RCC 7860 (cell line): Measurements from ENCODE around the gene BAG1.
A peak's percentile ranks its signal among the peaks of the same experiment; 100 is the strongest.

Source experiments
- DNase-seq: peaks from one replicate; pipeline ENCODE4 v3.0.0-alpha.2; 2015; ENCODE audit warnings: low spot score
- FAIRE-seq: peaks from 2 replicates; lab custom pipeline; 2012; peaks lifted over from hg19 to GRCh38; lab: Jason Lieb, UNC

The BAG1 gene

DNA sequence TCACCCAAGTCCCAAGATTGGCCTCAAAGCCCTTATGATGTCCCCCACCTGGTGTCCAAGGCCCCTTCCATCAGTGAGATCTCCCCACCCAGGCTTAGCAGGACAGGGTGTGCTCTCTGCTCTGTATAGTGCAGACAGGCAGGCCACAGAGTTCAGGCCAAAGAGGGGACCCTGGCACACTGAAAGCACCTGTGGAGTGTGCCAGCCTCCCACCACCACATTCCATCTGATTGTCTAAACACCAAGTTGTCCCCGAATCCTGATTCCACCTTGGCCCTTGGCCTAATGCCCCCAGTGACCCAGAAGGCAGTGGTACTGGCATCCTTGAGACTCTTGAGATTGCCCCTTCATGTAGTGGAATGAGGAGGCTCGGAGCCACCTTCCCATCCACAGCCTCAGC is 19.2 kb downstream of the BAG1 start:
- no peak for FAIRE-seq

DNA sequence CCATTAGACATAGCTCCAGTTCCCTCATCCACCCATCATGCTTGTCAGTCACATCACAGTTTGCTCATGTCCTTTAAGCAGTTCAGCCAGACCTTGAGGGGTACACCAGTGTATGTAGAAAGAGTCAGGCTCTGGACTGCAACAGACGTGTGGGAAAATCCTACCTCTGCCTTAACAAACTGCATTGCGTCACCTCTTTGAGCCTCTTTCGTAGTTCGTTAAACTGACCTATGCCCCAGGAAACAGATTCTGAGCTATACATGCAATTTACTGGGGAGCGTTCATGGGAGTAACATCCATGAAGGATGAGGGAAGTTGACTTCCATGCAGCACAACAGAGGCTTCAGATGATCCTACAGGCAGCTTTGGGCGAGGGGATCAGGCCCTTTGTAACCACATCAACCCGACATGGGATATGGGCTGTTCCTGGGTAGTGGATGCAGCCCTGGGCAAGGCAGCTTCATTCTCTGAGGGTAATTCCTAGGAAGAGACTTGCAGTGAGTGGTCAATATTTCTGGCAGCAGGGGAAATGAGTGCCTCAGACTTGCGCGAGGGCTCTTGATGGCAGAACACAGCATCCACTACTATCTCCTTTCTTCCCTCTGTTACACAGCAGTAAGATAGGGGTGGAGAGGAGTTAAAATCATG is 20.2 kb downstream of the BAG1 start:
- DNase-seq (no peak), FAIRE-seq (no peak)

More for the DNA sequence above, 19.2 kb downstream of the BAG1 start:
- DNase-seq = no peak

- DNase-seq (no peak), FAIRE-seq (no peak)
Measured at GRCh38 chr9:33242609-33243134, 21.8 kb downstream of the BAG1 start.

DNA sequence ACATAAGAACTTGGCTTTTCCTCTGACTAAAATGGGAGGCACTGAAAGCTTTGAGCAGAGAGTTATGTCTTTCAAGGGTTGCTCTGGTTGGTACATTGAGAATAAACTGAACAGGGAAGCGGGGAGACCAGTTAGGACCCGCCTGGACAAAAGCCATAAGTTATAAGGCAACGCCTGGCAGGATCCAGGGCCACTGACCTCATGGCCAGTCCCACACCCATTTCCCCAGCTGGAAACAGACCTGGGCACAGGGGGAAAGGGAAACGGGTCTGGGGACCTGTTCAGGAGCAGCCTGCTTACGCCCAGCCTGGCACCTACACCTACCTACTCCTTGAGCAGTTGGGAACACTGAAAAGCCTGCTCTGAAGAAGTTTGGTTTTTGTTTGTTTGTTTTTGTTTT is 23.2 kb downstream of the BAG1 start:
- FAIRE-seq (no peak), DNase-seq (no peak)

DNA sequence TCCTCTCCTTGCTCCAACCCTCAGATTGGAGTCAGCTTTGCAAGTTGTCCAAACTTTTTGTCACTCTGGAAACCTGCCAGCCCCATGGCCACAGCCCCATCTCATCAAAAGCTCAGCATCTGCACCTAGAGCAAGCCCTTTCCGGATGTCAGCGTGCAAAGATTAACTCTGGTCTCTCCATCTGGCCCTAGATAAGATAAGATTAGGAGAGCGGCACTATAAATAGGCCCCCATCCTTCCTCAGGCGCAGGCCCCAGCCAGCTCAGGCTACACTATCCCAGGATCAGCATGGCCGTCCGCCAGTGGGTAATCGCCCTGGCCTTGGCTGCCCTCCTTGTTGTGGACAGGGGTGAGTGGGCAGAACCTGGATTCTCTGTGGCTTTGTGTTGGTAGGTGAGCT is 24.6 kb downstream of the BAG1 start, which contains the start of gene SPINK4:
Gene SPINK4, plus strand, starts transcription at position 247 of the 400 bp plus-strand sequence. Its CDS starts 42 bp downstream, at position 289.
- DNase-seq (no peak), FAIRE-seq (no peak)

DNA sequence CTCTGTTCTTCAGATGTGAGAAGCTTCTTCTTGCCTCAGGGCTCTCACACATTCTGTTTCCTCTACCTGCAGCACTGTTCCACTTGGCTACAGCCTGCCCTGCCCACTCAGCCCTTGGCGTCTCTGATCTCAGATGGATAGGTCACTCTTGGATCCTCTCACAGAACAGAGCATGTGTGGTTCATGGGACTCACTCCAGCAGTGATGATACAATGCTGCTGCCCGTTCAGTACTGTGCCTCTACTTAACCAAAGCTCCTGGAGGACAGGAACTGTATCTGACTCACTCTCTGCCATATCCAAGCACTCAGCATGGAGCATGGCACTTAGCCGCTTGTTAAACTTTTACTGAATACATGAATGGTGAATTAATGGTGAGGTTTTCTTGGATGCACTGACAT is 27.9 kb downstream of the BAG1 start:
- FAIRE-seq = no peak
- peak; percentile 42 for DNase-seq

GRCh38 chr9:33234511-33235467 is 29.7 kb downstream of the BAG1 start:
- DNase-seq = no peak
- no peak for FAIRE-seq

- FAIRE-seq (no peak), DNase-seq (peak; percentile 79)
Measured at GRCh38 chr9:33233626-33234342, 30.7 kb downstream of the BAG1 start.

- FAIRE-seq (no peak), DNase-seq (no peak)
Measured at GRCh38 chr9:33232815-33233214, 31.7 kb downstream of the BAG1 start.

GRCh38 chr9:33231623-33231942 is 32.9 kb downstream of the BAG1 start:
- DNase-seq (no peak), FAIRE-seq (no peak)

DNA sequence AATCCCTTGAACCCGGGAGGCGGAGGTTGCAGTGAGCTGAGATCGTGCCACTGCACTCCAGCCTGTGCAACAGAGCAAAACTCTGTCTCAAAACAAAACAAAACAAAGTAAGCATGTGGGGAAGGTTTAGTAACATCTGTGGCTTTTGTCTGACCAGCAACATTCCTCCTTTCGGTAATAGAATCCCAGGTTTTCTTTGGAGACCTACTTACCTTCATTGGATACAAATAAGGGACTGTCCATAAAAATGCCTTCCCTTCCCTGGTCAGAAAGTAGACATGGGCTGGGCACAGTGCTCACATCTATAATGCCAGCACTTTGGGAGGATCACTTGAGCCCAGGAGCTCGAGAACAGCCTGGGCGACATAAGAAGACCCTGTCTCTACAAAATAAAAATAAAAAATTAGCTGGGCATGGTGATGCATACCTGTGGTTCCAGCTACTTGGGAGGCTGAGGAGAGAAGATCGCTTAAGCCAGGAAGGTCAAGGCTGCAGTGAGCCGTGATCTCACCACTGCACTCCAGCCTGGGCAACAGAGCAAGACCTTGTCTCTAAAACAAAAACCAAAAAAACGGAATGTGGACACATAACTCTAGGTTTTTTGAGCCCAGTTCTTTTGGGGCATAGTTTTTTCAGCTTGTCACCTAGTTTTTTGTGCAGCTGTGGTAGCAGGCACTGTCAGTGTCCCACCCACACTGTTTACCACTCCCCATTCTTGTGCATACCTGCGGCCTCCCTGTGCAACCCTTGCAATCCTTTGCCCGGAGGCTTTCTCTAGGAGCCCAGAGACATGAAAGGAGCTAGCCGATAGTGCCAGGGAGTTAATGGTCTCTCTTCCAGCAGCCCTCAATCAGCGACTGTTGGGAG is 33.5 kb downstream of the BAG1 start:
- no peak for FAIRE-seq

GRCh38 chr9:33229359-33230114 is 35.0 kb downstream of the BAG1 start:
- FAIRE-seq (no peak), DNase-seq (no peak)

More for the DNA sequence above, 33.5 kb downstream of the BAG1 start:
- DNase-seq = peak; percentile 11

GRCh38 chr9:33228606-33229005 is 35.9 kb downstream of the BAG1 start:
- no peak for DNase-seq
- FAIRE-seq = no peak

DNA sequence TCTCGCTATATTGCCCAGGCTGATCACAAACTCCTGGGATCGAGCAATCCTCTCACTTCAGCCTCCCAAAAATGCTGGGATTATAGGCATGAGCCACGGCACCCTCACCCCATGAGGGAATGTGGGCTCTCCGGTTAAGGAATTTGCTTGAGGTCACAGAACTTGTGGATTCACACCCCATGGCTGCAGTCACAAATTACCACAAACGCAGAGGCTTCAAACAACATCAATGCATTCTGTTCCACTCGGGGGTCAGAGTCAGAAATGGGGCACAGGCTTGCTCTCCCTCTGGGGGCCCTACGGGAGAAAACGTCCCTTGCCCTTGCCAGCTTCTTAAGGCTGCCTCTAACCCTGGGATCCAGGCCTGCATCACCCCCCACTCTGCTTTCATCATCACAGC is 36.8 kb downstream of the BAG1 start:
- FAIRE-seq = no peak
- no peak for DNase-seq

- no peak for FAIRE-seq
- DNase-seq = no peak
Measured at GRCh38 chr9:33227008-33227398, 37.5 kb downstream of the BAG1 start.

DNA sequence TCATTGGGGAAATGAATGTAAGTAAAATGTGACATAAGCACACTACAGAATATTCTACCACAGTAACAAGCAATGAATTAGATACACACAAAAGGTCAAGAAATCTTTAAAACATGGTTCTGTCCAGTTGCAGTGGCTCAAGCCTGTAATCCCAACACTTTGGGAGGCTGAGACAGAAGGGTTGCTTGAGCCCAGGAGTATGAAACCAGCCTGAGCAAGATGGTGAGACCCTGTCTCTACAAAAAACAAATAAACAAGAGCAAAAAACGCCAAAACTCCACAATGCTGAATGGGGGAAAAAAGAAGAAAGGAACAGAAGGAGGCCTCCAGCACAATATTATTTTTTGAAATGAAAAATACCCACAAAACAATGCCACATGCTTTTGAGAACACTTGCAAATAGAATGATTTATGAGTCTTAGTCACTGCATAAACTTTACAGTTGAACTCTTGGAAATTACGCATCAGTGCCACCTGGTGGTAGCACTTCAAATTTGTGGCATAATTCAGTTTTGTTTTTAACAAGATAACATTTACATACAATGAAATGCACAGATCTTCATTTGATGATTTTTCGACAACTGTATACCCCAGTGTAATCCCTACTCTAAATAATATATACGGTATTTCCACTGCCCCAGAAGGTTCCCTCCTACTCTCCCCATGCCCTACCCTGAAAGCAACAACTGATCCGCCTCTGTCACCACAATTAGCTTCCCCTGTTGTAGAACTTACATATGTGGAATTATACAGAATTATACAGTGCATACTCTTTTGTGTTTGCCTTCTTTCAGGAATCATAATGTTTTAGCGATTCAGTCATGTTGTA is 39.0 kb downstream of the BAG1 start:
- DNase-seq = peak; percentile 60
- peak; percentile 83 for FAIRE-seq

- DNase-seq (no peak), FAIRE-seq (no peak)
Measured at GRCh38 chr9:33223696-33224095, 40.8 kb downstream of the BAG1 start.

GRCh38 chr9:33222031-33222430 is 42.5 kb downstream of the BAG1 start:
- FAIRE-seq (no peak), DNase-seq (no peak)

DNA sequence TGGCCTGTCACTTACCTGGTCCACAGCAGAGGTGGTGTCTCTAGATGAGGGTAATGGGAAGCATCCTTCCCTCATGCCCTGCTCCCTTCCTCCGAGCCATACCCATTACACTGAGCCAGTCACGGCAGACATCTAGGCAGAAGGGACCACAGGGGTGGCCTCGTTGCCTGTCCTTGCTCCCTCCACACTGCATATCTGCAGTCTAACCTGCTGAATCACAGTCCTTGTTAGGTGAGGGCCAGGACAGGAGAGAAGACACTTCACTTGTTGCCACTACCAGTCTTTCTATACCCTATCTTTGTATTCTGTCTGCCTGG is 43.0 kb downstream of the BAG1 start:
- FAIRE-seq (no peak), DNase-seq (no peak)
